Measurements from ENCODE around the gene GDF2.

- no peak for TF ChIP-seq CTCF (conservative IDR thresholded peaks at IDR 0.05 in 1 of 2, IDR thresholded peaks at IDR 0.05 in 1 of 2; ENCODE audit: extremely low read depth in 1 of 2, insufficient read depth in 1 of 2, low read depth in 1 of 2, low read length in 2 of 2)
- TF ChIP-seq EZH2 (IDR thresholded peaks at IDR 0.05; ENCODE audit: borderline replicate concordance, low read length), result no peak
Observed at GRCh38 chr10:47329855-47330254, 7.6 kb downstream of the GDF2 start.

All from mammary epithelial cell (primary cell).